ENCODE results near the gene TAPT1. TPM values are rescaled to one million over a fixed set of nuclear protein-coding genes. Genes with fewer than 3 reads are reported as not detected.

The TAPT1 gene
- total RNA-seq, 6 donors from 2014 or later = 22.3 to 79.0 (median 48.1) TPM

- Histone ChIP-seq H3K4me1 (no peaks in the 10 kb centered on the region), H3K36me3 (no peaks in the 10 kb centered on the region), H3K27me3 (no peaks in the 10 kb centered on the region), H3K4me3 (no peak overlapping the region), H3K27ac (no peak overlapping the region), H3K9me3 (no peaks in the 10 kb centered on the region)
- DNase-seq = no peak
- 55 to 80% methylated on average over 2 of the region's 2 CpGs for WGBS, 2 donors
- ATAC-seq (ENCODE audit: low FRiP score in 2 of 2) = no peak
- TF ChIP-seq EP300 (IDR thresholded peaks at IDR 0.05) (no peak), POLR2AphosphoS5 (IDR thresholded peaks at IDR 0.05) (no peak), POLR2A (IDR thresholded peaks at IDR 0.05) (no peak), CTCF (IDR thresholded peaks at IDR 0.05) (no peak)
Measured at GRCh38 chr4:16263056-16263455, 36.8 kb upstream of the TAPT1 start.

GRCh38 chr4:16262188-16262587 is 35.9 kb upstream of the TAPT1 start:
- TF ChIP-seq EP300 (IDR thresholded peaks at IDR 0.05) = no peak
- TF ChIP-seq POLR2A (IDR thresholded peaks at IDR 0.05) = no peak
- no peak for TF ChIP-seq POLR2AphosphoS5 (IDR thresholded peaks at IDR 0.05)
- no peak for TF ChIP-seq CTCF (IDR thresholded peaks at IDR 0.05)
- no peak for DNase-seq
- no peak for ATAC-seq (ENCODE audit: low FRiP score in 2 of 2)
- H3K4me3 ChIP-seq = no peak overlapping the region
- H3K9me3 ChIP-seq = no peaks in the 10 kb centered on the region
- 85 to 88% methylated on average over 4 of the region's 4 CpGs for WGBS, 2 donors
- H3K27me3 ChIP-seq = no peaks in the 10 kb centered on the region
- H3K36me3 ChIP-seq = no peaks in the 10 kb centered on the region
- no peak overlapping the region for H3K27ac ChIP-seq
- H3K4me1 ChIP-seq = no peaks in the 10 kb centered on the region

GRCh38 chr4:16261313-16261878 is 35.1 kb upstream of the TAPT1 start:
- no peak for ATAC-seq (ENCODE audit: low FRiP score in 2 of 2)
- no peaks in the 10 kb centered on the region for H3K27me3 ChIP-seq
- H3K9me3 ChIP-seq = no peaks in the 10 kb centered on the region
- H3K27ac ChIP-seq = no peak overlapping the region
- no peak overlapping the region for H3K4me3 ChIP-seq
- DNase-seq = no peak
- TF ChIP-seq POLR2A (IDR thresholded peaks at IDR 0.05) (no peak), POLR2AphosphoS5 (IDR thresholded peaks at IDR 0.05) (no peak), EP300 (IDR thresholded peaks at IDR 0.05) (no peak), CTCF (IDR thresholded peaks at IDR 0.05) (no peak)
- no peaks in the 10 kb centered on the region for H3K4me1 ChIP-seq
- 82 to 88% methylated on average over 5 of the region's 5 CpGs for WGBS, 2 donors
- H3K36me3 ChIP-seq = peaks cover 0 to 2% (median 0%) of the 10 kb centered on the region in 4 donors

GRCh38 chr4:16259889-16260246 is 33.6 kb upstream of the TAPT1 start:
- no peaks in the 10 kb centered on the region for H3K4me1 ChIP-seq
- no peak overlapping the region for H3K4me3 ChIP-seq
- no peak for TF ChIP-seq POLR2A (IDR thresholded peaks at IDR 0.05)
- TF ChIP-seq EP300 (IDR thresholded peaks at IDR 0.05) = no peak
- no peak for TF ChIP-seq CTCF (IDR thresholded peaks at IDR 0.05)
- no peak for TF ChIP-seq POLR2AphosphoS5 (IDR thresholded peaks at IDR 0.05)
- ATAC-seq (ENCODE audit: low FRiP score in 2 of 2) (no peak), DNase-seq (no peak)
- H3K9me3 ChIP-seq = no peaks in the 10 kb centered on the region
- no peak overlapping the region for H3K27ac ChIP-seq
- H3K36me3 ChIP-seq = peaks cover 0 to 3% (median 0%) of the 10 kb centered on the region in 4 donors
- no peaks in the 10 kb centered on the region for H3K27me3 ChIP-seq
- WGBS, 2 donors = 65 to 83% methylated on average over 4 of the region's 4 CpGs

- H3K27me3 ChIP-seq = no peaks in the 10 kb centered on the region
- H3K4me3 ChIP-seq = no peak overlapping the region
- peaks cover 0 to 3% (median 0%) of the 10 kb centered on the region in 4 donors for H3K36me3 ChIP-seq
- H3K27ac ChIP-seq = no peak overlapping the region
- H3K4me1 ChIP-seq = no peaks in the 10 kb centered on the region
- TF ChIP-seq POLR2A (IDR thresholded peaks at IDR 0.05) (no peak), CTCF (IDR thresholded peaks at IDR 0.05) (no peak), EP300 (IDR thresholded peaks at IDR 0.05) (no peak), POLR2AphosphoS5 (IDR thresholded peaks at IDR 0.05) (no peak)
- H3K9me3 ChIP-seq = no peaks in the 10 kb centered on the region
- WGBS, 2 donors = 92 to 95% methylated on average over 1 of the region's 1 CpG
- DNase-seq (no peak), ATAC-seq (ENCODE audit: low FRiP score in 2 of 2) (no peak)
Measured at GRCh38 chr4:16259241-16259888, 33.1 kb upstream of the TAPT1 start.

Measured in upper lobe of left lung (tissue), 6 donors.